GM18519 (cell line): ENCODE data around the gene GXYLT2.

Experiments used
- ATAC-seq: cut with Tn5 transposase; IDR thresholded peaks from one replicate; pipeline ENCODE4 v1.9.1; 2021; ENCODE audit warnings: mild to moderate bottlenecking, moderate library complexity; ENCODE audit not compliant: unreplicated experiment, low FRiP score

GXYLT2 gene, protein sequence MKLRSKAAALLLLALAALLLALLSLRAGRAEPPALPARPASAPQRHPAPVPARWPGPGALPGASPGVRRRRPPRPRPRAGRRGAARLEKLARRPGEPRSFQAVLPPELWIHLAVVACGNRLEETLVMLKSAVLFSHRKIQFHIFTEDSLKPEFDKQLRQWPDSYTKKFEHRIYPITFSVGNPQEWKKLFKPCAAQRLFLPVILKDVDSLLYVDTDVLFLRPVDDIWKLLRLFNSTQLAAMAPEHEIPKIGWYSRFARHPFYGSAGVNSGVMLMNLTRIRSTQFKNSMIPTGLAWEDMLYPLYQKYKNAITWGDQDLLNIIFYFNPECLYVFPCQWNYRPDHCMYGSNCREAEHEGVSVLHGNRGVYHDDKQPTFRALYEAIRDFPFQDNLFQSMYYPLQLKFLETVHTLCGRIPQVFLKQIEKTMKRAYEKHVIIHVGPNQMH

DNA sequence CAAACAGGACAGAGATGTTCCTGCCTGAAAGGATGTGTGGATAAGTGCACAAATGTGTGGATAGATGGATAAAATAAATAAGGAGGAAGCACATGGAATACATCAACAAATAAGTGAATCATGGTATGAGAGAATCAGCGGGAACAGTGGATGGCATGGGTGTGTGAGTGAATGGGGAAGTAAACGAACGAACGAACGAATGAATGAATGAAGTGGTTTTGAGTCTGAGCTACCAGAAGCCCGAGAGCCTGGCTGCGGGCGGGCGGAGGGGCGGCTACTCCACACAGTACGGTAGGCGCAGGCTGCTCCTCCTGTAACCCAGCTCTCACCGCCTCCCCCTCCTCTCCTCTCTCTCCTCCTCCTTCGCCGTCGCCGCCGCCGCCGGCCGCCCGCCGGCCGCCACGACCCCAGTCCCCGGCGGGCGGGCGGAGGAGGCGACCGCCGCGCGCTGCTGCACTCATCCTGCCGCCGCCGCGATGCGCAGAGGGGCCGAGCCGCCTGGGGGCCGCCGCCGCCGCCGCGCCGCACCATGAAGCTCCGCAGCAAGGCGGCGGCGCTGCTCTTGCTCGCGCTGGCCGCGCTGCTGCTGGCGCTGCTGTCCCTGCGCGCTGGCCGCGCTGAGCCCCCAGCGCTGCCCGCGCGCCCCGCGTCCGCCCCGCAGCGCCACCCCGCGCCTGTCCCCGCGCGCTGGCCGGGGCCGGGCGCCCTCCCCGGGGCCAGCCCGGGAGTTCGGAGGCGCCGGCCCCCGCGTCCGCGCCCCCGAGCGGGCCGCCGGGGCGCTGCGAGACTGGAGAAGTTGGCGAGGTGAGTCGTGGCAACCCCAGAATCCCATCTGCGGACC, at the start of gene GXYLT2:
Gene GXYLT2, plus strand, starts transcription at position 342 of the 841 bp plus-strand sequence. Its CDS starts 188 bp downstream, at position 530.
- ATAC-seq = no peak

DNA sequence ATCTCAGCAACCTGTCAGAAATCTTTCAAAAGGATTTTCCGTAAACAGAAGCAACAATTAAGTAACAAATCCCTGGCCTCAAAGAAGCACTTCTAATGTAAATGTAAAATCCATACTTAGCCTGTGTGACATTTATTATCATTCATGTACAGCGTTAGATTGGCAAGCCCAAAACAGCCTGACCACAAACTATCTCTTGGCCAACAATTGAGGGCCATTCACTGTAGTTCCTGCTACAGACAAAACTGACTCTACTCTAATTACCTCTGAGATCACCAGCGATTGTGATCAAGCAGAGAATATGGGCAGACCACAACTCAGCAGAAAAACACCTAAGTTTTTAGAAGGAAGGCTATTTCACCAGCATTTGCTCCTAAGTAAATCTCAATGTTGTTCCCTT, 48.8 kb upstream of the GXYLT2 start:
- no peak for ATAC-seq

DNA sequence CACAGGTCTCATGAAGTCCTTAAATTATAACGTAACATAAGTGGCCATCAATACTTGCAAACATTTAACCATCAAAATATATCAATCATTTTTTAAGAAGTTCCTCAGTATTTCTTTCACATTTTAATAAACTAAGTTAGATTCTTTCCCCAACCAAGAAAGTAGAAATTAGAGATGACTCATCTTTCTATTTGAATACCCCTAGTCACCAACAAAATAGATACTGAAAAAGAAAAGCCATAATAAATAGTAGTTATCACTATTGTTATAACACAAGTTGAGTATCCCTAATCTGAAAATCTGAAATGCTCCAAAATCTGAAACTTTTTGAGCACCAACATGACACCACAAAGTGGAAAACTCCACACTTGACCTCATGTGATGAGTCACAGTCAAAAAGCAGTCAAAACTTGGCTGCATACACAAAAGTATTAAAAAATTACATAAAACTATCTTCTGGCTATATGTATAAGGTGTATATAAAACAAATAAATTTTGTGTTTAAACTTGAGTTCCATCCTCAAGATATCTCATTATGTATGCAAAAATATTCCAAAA, 43.3 kb upstream of the GXYLT2 start:
- ATAC-seq = peak; percentile 40

DNA sequence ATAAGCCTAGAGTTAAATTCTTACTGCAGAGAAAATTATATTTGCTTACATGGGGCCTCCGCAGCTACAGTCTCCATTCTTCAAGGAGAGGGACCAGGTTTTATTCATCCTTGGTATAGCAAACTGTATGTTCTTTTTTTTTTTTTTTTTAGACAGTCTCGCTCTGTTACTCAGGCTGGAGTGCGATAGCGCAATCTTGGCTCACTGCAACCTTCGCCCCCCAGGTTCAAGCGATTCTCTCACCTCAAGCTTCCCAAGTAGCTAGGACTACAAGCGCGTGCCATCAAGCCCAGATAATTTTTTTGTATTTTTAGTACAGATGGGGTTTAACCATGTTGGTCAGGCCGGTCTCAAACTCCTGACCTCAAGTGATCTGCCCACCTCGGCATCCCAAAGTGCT, 41.7 kb upstream of the GXYLT2 start:
- no peak for ATAC-seq

DNA sequence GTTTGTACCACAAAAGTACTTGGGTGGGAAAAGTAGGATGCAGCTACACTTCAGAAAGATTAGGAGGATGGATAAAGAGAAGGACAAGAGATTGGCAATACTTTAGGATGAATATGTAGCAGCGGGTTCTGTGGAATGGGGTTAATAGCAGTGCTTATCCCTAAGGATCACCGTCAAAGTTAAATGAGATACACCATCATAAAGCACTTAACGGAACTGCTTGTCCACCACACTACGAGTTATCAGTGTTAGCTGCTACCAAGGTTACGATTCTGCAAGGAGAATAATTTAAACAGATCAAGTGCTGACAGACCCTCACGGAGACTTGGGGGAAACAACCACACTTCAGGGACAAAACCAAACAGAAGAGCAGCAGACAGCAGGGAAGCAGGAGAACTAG, 40.6 kb upstream of the GXYLT2 start:
- ATAC-seq = no peak

DNA sequence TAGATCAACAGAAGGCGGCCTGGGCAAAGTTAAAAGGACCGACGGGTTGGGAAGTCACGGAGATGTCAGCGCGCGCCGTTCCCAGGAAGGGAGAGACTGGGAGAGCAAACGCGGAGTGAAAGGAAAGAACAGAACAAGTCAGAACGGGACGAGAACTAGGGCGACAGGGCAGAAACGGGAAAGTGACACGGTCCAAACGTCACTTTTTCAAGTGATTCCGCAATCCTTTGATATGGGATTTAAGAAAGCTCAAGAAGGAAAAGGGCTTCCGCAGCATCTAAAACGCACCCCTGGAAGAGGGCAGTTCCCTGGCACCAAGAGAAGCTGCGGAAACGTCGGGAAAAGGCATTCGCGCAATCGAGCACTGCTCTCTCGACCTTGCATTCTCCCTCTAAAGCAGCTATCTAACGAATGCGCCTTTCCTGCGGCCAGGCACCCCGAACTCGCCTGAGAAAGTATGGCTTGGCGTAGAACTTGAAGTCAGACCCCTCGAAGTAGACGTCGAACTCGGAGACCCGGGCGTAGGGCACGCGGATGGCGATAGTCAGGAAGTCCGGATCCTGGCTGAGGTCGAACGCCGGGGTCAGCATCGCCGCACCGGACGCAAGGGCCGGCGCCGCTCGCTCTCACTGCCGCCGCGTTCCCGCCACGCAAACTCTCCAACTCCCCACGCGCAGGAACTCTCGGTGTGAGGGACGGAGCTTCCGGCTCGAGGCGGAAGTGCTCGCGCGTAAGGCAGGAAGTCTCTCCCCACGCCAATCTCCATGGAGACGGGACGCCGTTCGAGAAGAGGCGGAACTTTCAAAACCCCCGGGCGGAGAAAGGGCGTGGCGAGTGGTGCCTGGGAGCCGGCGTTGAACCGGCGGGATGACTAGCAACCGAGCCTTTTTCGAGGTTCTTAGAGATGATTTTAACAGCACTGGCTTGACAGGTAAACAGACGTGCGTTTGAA, 39.8 kb upstream of the GXYLT2 start, which contains the start of gene SHQ1:
Gene SHQ1, minus strand, starts transcription at position 695 of the 952 bp plus-strand sequence. Its CDS starts 105 bp downstream, at position 590.
- ATAC-seq = peak; percentile 77

DNA sequence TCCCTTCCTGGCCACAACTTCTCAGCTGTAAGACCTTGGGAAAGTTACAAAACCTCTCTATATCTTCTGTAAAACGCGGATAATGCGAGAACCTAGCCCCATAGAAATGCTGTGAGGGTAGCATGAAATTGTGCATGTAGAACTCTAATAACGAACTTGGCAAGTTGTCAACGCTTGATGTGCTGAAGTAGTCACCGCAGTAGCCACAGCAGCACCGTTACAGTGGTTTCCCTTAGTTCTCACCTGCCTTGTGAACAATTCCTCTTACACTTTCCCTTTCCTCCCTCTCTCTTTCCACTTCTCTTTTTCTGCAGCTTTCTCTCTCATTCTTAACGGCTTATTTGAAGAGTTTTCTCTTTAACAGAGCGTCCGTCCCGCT, 39.2 kb upstream of the GXYLT2 start:
- peak; percentile 27 for ATAC-seq

DNA sequence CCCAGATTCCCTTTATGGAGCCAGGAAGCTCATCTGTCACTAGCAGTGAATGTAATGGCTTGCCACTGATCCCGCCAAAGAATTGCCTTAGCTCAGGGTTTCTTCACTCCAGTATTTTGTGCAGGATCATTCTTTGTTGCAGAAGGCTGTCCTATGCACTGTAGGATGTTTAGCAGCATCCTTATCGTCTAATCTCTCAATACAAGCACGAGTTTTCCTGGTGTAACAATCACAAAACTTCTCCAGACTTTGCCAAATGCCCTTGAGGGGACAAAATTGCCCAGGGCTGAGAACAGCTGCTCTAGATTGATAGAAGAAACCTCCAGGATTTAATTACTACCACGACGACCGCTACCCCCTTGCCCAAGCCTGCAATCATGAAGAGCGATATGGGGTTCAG, 32.8 kb upstream of the GXYLT2 start:
- ATAC-seq = no peak

DNA sequence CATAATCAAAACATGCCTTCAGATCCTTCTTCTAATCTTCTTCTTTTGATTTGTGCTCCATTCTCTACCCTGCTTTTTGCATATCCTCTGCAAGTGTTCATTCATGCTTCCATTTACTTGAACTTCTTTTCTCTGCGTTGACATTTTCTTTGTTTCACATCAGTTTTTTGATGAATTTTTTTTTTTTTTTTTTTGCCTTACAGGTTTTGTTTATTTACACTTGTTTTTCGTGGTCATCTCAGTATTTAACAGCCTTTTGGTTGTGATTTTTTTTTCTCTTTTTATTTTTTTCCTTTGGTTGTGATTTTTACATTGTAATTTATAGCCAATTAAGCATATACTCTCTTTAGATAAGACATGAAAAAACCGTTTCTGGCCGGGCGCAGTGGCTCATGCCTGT, 27.8 kb upstream of the GXYLT2 start:
- ATAC-seq = no peak

DNA sequence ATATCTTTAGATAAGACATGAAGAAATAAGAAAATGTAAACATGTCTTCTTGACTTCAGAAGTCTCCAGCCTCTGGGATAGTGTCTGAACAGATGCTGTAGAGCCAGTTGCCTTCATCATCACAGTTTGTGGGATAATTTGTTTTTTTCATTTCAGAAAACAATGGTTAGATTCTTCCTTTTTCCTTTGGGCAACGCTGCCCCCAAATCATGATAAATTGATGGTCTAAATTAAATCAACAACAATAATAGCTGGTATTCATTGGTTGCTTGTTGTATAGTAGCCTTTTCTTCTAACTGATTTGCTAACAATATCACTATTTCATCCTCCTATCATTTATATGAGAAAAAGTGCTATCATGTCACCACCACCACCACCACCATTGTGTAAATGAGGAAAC, 27.0 kb upstream of the GXYLT2 start:
- ATAC-seq = no peak

DNA sequence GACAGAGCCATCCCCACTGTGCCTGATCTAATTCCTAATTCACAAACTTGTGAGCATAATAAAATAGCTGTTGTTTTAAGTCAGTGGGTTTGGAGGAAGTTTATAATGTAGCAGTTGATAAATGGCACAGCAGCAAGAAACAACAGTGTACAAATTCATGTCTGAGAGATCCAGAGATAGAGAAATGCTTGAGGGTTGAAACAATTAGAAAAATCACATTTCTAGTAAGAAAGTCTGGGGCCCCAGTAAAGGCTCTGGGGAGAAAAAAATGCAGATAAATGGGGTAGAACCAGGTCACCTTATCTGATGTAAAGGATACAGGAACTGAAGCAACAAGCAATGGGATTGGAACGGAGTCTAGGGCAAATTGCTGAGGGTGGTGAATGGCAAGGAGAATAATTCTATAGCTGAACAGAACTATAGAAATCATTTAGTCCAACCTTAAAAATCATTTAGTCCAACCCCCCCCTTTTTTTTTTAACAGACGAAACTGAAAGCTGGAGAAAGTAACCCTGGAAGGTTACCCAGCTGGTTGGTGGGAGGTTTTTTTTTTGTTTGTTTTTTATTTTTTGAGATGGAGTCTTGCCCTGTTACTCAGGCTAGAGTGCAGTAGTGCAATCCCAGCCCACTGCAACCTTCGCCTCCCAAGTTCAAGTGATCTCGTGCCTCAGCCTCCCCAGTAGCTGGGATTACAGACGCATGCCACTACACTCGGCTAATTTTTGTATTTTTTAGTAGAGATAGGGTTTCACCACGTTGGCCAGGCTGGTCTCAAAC, 25.3 kb upstream of the GXYLT2 start:
- ATAC-seq = no peak

DNA sequence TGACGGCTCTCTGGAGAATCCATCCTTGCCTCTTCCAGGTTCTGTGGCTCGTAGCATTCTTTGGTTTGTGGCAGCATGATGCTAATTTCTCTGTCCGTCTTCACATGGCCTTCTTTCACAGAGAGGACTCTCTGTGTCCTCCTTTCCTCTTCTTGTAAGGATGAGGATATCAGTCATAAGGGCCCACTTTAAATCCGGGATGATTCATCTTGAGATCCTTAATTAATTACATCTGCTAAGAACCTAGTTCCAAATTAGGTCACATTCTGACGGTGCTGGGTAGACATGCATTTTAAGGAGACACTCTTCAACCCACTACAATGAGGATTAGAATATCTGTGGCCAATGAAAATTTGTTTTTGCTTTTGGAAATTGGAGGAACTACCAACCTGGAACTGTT, 15.7 kb upstream of the GXYLT2 start:
- ATAC-seq = no peak

DNA sequence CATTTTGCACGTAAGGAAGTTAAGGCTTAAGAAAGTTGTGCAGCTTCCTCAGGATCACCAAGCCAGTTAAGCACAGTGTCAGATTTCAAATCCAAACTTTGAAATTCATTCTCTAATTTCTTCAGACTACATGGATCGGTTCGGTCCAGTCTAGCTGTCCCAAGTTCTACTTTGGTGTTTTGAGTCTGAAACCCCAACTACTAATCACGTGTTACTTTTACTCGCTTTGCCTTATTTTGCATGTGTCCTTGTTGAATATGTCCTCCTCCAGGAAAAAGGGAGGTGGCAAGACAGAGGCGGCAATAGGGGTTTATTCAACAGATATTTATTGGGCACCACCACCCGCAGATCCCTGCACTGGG, 522 bp upstream of the GXYLT2 start:
- no peak for ATAC-seq

DNA sequence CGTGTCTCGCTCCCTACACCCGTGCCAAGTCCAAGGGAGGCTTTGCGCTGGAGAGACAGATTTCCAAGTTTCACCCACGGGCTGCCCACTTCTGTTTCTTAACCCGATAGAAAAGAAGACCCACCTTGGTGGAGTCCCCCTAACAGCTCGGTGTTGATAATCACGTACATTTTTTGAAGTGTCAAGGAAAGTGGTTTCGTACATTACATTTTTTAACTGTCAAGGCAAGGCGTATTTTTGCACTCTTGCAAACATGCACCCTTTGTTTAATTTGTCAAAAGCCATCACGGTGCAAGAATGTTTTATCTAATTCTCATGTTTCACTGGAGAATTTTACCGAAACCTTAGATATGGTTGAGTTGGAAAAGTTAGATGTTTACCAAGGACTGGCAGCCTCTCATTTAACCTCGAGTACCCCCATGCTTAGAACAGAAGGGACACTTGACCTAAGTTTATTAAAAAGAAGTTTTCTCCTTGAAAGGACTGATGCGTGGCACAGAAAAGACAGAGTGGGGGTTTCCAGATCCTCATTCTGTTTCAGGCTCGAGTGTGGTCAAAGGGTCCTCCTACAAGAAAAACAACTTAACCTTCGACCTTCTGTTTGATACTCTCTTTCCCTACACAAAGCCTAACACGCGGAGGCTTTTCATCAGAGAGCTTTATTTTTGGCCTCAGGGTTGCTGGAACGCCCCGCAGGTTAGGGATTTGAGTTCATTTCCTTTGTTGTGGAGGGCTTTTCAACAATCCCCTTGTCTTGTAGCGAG, 882 bp downstream of the GXYLT2 start:
- ATAC-seq = no peak

DNA sequence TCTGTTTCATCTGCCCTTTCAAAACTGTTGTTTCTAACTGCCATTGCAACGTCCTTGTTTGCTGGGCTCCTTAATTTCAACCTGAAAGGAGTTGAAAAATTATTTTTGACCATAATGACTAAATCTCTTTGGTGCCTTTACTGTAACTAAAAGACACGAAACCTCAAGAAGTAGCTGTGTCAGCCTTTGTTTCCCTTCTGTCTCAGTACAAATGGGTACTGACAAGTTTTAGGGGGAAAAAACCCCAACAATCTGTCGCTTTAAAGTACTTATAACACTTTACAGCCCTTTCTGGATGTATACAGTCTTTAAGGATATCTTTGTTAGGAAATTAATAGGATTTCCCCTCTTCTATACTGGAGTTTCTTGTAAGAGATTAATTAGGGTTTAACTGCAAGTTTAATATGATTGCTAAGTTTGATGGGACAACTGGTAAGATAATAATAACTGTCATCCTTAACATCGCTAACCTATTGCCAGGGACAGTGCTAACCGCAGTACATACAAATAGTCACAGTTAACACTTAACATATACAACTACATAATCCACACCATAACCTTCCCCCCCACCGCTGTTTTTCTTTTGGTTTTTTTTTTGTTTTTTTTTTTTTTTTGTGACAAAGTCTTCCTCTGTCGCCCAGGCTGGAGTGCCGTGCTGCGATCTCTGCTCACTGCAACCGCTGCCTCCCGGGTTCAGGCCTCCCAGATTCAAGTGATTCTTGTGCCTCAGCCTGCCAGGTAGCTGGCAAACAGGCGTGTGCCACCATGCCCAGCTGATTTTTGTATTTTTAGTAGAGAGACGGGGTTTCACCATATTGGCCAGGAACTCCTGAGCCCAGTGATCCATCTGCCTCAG, 1.7 kb downstream of the GXYLT2 start:
- ATAC-seq = no peak

DNA sequence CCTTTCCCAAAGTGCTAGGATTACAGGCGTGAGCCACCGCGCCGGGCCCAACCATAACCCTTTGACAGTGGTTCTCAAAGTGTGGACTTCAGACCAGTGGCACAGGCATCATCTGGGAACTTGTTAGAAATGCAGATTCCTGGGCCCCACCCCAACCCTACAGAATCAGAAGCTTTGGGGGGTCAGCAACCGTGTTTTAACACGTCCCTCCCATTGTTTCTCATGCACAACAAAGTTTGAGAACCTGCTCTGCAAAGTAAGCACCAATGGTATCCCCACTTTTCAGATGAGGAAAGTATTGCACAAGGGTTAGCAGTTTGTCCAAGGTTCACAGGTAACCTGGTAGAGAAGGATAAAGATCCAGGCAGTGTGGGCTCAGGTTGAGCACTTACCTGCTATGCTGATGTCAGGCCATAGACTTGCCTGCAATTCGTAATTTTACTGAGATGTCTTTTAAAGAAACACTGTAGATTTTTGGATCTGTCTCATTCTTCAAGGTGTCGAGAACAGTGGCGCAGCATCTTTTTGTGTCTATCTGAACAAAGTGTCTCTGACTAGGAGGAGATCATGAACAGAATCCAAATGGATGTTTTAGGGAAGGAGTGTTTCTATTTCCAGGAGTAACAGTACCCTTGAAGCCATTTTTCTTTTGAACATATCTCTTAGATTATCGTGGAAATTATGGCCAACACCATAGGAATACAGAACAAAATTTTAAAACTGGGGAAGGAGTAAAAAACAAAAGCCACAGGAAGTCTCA, 2.5 kb downstream of the GXYLT2 start:
- no peak for ATAC-seq
